Femur (tissue), 1 donor: ENCODE measurements around the gene SLC47A2.
"Not testable (repeated sequence)": the region's sequence is repeated elsewhere in the genome, so short reads cannot be mapped to it uniquely, and the experiment has no call there.

Source experiments
- DNase-seq: peaks from one replicate; pipeline ENCODE4 v3.0.0-alpha.2; 2017

SLC47A2 gene, protein sequence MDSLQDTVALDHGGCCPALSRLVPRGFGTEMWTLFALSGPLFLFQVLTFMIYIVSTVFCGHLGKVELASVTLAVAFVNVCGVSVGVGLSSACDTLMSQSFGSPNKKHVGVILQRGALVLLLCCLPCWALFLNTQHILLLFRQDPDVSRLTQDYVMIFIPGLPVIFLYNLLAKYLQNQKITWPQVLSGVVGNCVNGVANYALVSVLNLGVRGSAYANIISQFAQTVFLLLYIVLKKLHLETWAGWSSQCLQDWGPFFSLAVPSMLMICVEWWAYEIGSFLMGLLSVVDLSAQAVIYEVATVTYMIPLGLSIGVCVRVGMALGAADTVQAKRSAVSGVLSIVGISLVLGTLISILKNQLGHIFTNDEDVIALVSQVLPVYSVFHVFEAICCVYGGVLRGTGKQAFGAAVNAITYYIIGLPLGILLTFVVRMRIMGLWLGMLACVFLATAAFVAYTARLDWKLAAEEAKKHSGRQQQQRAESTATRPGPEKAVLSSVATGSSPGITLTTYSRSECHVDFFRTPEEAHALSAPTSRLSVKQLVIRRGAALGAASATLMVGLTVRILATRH

DNA sequence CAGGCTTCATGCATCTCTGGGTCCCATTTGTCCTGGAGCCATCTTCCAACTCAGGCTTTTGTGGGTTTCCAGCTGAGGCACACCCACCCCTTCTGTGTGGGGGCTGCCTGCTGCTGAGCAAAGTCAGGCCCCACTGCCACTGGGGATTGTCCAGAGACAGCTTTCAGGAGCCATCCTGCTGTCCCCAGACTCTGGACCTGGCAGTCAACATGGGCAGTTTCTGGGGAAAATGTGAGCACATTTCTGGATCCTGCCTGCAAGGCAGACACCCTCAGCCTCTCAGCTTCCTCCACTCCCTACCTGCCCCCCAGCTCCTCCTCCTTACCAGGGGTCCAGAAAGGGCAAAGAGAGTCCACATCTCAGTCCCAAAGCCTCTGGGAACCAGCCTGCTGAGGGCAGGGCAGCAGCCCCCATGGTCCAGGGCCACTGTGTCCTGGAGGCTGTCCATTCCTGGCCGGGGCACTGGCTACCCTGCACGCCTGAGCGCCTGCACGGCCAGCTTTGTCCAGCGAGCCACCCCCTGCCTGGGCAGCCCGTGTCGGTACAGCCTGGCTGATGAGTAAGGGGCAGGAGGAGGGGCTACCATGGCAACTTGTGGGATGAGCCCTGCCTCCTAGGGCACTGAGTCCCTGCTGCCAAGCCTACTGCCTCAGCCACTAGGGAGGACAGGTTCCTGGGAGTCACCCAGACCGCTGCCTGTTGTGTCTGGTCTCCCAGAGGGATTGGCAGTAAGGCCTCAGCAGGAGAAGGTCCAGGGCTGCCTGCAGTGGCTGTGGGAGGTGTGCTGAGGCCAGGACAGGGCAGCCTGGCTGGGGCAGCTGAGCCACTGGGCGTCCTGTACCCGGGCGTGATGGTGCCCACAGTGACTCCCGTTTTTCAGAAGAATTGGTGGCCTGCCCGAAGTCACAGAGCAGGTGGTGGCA is at the start of gene SLC47A2:
SLC47A2 (minus strand) TSS at position 477 of the 923 bp plus-strand sequence; CDS start at position 448, 29 bp downstream.
- DNase-seq: no peak

GRCh38 chr17:19766016-19766415 is 49.6 kb upstream of the SLC47A2 start:
- DNase-seq: no peak

DNA sequence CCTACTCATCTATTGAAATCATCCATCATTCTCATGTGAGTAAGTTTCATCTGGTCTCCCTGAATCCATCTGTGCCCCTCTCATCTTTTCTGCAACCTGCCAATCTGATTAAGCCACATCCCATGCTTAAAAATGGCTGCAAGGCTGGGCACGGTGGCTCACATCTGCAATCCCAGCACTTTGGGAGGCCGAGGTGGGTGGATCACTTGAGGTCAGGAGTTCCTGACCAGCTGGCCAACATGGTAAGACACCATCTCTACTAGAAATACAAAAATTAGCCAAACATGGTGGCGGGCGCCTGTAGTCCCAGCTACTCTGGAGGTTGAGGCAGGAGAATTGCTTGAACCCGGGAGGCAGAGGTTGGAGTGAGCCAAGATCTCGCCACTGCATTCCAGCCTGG is 47.6 kb upstream of the SLC47A2 start:
- DNase-seq: not testable (repeated sequence)

DNA sequence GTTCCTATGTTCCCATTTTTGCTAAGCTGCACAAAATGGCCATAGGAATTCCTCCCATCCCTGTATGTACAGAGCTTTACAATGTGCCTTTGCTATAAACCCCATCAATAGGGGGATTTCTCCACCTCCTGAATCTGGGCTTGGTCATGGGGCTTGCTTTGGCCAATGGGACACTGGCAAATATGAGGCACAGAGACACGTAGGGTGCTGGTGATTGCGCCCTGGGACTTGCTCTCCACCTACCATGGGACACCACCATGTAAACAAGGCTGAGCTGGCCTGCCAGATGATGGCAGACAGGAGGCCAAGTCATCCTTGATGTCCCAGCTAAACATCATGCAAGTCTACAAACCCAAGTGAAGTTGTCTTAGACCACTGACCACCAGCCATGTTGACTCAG is 47.0 kb upstream of the SLC47A2 start:
- no peak for DNase-seq

GRCh38 chr17:19762515-19762961 is 46.2 kb upstream of the SLC47A2 start:
- DNase-seq: peak; percentile 70

GRCh38 chr17:19760746-19761145 is 44.4 kb upstream of the SLC47A2 start:
- no peak for DNase-seq

GRCh38 chr17:19759568-19760549 is 43.5 kb upstream of the SLC47A2 start:
- no peak for DNase-seq

DNA sequence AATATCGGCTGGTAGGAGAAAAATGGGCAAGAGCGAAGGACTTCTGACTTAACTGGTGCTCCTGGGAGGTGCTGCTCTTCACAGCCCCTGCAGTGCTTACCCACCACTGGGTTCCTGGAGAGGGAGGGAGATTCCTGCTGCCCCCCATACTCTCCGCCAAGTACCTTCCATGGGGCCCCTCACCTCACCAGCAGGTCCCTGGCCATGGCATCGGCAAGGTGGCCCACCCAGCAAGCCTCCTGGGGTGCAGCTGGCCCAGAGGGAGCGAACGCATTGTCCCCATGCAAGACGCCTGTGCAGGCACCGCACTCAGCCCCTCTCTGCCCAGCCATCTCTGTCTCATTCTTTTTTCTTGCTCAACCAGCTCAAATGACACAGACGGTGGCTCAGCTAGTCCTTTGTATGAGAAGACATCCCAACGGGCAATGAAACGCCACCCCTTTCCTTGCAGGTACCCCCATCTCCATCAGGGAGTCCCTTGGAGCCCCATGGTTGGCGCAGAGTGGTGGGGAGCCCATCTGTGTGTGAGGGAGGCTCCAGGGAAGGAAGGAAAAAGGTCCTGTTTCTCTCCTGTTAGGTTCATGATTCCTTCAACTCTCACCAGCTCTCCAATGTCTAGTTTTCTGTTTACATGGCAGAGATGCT is 41.3 kb upstream of the SLC47A2 start:
- no peak for DNase-seq

DNA sequence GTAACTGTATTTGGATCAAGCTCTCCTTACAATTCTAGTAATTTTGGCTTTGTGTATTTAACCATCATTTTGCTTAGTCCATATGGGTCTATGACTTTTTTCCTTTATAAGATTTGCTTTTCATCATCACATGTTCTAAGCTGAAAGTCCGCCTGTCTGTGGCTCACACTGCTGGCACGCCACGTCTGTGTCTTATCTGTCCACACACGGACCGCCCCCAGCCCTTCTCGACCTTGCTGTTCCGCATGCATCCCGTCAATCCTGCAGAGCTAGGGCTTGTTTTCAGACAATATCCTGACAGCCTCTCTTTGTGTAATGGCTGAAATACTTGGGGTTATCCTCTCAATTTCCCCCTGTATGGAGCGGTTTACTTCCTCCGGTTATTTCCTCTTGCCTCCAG is 40.2 kb upstream of the SLC47A2 start:
- DNase-seq: no peak

- no peak for DNase-seq
Measured at GRCh38 chr17:19755821-19756510, 39.6 kb upstream of the SLC47A2 start.

DNA sequence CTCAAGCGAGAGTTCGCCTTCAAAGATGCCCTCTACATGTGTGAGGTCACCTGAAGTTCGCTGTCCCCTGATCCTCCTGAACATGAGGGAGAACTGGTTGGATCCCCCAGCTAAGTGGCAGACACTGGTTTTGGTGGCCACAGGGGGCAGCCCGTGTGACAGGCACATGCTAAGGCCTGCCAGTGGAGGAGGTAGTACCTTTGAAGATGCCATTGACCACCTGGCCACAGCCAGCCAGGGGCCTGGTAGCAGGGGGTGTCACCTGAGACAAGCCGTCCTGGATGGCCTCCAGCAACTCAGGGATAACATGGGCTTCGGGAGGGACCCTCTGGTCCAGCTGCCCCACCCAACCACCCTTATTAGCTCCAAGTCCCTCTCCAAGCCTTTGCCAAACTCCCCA is 39.0 kb upstream of the SLC47A2 start:
- DNase-seq: no peak

DNA sequence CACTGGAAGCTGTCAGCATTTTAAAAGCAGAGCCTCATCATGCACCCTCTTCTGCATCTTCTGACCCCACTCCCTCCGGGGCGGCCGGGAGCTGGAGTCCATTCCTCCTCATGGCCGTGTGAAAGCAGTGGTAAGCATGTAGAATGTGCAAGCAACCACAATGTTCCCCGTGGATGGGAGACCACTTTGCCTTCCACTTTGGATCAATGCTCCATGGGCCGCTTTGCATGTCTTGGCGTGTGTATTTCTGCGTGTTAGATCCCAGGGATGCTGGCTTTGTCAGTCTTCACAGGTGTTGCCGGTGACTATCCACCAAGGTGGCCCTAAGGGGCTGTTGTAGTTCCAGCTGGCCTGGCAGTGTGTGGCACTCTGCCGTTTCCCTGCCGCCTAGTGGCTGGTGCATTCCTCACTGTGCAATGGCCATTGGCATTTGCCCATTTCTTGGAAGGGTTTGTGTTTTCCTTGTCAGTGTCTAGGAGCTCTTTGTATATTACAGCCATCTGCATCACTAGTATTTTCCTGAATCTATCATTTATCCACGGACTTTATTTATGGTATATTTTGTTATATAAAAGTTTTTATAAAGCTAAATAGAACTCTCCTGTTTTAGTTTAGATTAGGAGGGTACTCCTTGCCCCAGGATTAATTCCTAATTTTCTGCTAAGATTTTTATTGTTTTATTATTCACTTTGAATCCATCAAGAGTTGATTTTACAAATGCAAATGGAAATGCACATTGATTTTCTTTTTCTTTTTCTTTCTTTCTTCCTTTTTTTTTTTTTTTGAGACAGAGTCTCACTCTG is 37.5 kb upstream of the SLC47A2 start:
- DNase-seq: no peak

DNA sequence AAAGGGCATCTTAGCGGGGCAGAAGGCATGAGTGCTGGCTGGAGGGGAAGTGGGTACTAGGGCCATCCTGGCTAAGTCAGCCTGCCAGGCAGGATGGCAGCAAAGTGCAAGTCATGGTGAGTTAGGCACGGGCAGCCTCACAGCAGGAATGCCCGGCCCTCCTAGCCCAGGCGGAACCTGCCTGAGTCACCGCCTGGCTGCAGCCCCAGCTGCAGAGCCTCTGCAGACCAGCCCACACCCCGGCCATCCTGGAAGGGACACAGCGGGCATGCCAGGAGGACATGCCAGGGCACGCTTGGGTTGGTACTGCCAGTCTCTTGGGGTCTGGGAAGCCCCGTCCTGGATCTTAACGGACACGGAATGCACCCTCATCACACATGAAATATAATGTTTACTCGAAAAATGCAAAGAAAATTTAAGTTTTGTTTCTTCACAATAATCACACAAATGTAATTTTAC is 36.7 kb upstream of the SLC47A2 start:
- DNase-seq: peak; percentile 56

- DNase-seq: no peak
Measured at GRCh38 chr17:19752216-19753050, 36.0 kb upstream of the SLC47A2 start.

DNA sequence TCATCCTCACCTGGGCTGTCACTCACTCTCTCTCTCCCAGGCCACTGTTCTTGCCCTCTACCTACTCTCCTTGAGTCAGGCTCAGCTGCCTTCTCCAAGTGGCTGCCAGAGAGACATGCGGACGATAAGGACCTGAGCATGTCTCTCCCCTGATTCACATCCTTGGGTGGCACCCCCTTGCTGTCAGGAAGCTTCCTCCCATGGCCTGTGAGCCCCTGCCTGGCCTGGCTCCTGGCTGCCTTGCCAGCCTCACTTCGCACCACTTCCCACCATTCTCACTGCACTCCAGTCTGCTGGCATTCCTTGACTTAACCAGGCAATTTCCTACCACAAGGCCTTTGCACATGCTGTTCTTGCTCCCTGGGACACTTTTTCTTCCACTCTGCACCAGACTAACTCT is 34.5 kb upstream of the SLC47A2 start:
- DNase-seq: no peak

DNA sequence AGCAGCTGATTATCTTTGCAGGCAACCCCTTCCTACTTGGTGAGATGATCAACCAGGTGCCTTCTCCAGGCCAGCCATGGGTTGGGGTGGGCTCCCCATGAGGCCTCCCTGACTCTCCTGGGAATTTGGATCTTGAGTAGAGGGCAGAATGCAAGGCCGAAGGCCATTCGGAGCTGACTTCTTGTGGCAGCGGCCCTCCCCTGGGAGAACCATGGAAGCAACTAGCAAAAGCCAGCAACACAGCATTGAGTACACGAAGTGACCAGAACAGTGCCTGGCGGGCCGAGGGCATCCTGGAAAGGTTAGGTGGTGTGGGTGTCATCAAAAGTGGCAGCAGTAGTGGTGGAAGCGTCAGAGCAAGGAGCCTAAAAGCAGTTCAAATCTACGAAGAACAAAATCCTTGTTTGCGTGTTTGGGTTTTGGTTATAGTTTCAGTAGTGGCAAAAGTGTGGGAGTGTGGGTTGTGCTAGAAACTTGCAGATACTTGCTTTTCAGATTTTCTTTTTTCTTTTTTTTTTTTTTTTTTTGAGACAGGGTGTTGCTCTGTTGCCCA is 33.7 kb upstream of the SLC47A2 start:
- DNase-seq: no peak

- no peak for DNase-seq
Measured at GRCh38 chr17:19748807-19749193, 32.4 kb upstream of the SLC47A2 start.
